GM21423 (cell line): Measurements from ENCODE around the gene RBM33.
"Not testable (repeated sequence)": the region's sequence is repeated elsewhere in the genome, so short reads cannot be mapped to it uniquely, and the experiment has no call there.

Experiments used
- ATAC-seq: cut with Tn5 transposase; IDR thresholded peaks from one replicate; pipeline ENCODE4 v1.9.1; 2021; ENCODE audit warnings: mild to moderate bottlenecking, moderate library complexity; ENCODE audit not compliant: unreplicated experiment

Gene RBM33

DNA sequence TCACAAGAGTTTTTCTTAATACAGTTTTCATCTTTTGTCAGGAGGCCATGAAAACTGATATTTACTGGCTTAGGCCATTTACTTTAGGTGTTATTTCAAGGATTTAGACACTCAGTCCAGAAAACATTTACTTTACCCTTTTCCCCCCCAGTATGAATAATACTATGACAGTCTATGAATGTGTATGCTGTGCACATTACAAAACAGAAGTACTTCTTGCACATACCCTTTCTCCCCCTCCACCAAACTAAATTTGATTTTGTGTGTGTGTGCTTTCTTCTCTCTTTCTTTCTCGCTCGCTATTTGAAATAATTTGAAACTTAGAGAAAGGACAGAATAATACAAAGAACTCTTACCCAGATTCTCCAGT, 41.3 kb downstream of the RBM33 start:
- ATAC-seq, result peak; percentile 18

DNA sequence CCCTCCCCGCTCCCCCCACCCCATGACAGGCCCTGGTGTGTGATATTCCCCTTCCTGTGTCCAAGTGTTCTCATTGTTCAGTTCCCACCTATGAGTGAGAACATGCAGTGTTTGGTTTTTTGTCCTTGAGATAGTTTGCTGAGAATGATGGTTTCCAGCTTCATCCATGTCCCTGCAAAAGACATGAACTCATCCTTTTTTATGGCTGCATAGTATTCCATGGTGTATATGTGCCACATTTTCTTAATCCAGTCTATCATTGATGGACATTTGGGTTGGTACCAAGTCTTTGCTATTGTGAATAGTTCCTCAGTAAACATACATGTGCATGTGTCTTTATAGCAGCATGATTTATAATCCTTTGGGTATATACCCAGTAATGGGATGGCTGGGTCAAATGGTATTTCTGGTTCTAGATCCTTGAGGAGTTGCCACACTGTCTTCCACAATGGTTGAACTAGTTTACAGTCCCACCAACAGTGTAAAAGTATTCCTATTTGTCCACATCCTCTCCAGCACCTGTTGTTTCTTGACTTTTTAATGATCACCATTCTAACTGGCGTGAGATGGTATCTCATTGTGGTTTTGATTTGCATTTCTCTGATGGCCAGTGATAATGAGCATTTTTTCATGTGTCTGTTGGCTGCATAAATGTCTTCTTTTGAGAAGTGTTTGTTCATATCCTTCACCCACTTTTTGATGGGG, 42.3 kb downstream of the RBM33 start:
- ATAC-seq, result not testable (repeated sequence)

DNA sequence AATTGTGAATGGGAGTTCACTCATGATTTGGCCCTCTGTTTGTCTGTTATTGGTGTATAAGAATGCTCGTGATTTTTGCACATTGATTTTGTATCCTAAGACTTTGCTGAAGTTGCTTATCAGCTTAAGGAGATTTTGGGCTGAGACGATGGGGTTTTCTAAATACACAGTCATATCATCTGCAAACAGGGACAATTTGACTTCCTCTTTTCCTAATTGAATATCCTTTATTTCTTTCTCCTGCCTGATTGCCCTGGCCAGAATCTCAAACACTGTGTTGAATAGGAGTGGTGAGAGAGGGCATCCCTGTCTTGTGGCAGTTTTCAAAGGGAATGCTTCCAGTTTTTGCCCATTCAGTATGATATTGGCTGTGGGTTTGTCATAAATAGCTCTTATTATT, 43.8 kb downstream of the RBM33 start:
- not testable (repeated sequence) for ATAC-seq

DNA sequence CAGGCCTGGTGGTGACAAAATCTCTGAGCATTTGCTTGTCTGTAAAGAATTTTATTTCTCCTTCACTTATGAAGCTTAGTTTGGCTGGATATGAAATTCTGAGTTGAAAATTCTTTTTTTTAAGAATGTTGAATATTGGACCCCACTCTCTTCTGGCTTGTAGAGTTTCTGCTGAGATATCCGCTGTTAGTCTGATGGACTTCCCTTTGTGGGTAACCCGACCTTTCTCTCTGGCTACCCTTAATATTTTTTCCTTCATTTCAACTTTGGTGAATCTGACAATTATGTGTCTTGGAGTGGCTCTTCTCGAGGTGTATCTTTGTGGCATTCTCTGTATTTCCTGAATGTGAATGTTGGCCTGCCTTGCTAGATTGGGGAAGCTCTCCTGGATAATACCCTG, 46.2 kb downstream of the RBM33 start:
- not testable (repeated sequence) for ATAC-seq

DNA sequence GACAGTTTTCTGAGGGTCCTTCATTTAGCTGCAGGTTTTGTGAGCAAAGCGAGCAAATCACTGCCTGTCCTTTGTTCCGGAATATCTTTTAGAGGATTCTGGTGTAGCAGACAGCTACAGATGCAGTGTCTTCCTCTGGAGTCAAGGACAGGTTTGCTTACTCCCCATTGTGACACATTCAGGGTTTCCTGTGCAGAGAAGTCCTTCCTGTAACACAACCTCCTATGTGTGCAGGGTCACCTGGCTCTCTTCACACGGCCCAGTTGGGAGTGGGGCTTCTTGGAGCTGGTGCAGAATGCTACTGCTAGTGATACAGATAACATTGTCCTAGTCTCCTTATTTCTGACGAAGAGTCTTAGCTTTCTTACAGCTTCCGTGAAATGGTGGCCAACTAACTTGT, 47.9 kb downstream of the RBM33 start:
- ATAC-seq, result no peak

DNA sequence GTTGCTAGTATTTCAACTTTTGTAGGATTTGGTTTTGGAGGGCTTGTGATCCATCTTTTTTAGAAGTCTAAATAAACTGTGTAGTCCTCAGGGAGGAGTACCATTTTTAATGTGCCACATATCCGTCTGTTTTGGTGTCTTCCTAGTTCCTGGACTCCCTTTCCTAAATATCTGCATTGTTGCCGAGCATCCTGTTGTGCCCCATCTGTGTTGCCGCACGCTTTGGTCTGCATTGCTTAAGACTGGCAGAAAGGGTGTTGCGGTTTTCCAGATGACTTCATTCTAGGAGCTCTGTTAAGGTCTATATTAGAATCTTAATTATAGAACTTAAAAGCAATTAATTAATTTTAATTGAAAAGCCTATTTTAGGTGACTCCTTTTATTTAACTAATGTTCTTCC, 49.4 kb downstream of the RBM33 start:
- ATAC-seq, result no peak

DNA sequence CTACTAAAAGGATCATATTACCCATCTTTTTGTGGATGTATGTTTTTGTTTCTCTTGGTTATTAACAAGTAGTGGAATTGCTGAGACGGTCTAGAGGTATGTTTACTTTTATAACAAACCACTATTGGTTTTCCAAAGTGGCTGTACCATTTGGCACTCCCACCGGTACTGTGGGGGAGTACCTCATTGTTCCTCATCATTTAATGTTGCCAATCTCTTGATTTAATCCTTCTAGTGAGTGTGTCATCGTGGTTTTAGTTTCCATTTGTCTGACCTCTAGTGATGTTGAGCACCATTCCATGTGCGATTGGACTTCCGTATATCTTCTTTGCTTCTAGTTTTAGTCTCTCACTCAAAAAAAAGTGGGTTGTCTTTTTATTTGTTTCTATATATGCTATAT, 50.4 kb downstream of the RBM33 start:
- ATAC-seq, result no peak

DNA sequence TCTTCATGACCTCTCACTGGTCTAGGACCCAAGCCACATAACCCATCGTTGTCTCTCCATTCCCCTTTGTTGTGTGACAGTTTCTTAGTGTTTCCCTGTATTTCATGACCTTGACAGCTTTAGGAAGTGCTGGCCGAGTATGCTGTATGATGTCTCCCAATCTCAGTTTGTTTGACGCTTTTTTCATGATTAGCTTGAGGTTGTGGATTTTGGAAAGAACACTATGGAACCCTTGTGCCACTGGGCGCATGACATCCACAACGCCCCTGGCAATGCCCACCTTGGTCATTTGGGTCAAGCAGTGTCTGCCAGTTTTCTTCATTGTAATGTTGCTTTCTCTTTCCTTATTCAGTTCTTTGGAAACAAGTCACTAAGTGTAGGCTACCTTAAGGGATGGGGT, 52.3 kb downstream of the RBM33 start:
- no peak for ATAC-seq

DNA sequence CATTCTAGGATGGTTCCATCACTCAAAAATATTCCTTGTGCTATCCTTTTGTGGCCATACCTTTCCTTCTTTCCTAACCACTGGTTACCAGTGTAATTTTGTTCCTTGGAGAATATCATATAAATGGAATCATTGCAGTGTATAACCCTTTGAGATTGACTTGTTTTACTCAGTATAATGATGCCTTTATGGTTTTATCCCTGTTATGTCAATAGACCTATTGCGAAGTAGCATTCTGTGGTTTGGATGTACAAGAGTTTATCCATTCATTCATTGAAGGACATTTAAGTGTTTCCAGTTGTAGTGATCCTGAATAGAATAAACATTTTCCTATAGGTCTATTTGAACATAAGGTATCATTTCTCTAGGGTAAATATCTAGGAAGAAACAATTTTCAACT, 54.2 kb downstream of the RBM33 start:
- ATAC-seq, result no peak

DNA sequence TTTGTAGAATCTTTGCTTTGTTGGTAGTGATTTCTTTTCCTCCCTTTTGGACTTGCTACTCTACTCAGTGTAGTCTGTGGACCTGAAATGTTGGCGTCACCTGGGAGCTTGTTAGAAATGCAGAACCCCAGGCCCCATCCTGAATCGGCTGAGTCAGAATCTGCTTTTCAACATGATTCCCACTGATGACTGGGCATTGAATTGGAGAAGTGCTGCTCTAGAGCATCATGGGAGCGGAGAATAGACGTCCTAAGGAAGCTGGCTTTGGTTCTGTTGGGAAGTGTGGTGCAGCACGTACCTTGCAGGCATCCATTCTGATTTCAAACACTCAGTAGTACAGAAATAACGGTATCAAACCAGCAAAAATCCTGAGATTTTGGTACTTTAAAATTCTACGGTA, 54.7 kb downstream of the RBM33 start:
- ATAC-seq, result no peak

DNA sequence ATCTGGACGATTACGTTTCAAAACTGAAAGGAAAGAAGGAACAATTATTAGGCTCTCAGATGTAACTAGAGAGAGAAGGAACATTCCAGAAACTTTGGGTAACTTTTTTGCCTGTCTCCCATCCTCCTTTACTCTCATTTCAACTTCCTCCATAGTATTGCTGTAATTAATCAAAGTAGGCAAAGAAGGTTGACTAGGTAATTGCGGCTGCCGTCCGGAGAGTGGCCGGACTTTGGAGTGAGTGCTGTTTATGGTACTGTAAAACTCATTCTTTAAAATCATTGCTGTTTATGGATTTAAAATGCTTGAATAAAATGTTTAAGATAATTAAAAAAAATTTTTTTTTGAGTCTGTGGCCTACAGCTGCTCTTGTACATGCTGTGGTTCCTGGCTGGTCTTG, 56.4 kb downstream of the RBM33 start:
- ATAC-seq, result no peak

DNA sequence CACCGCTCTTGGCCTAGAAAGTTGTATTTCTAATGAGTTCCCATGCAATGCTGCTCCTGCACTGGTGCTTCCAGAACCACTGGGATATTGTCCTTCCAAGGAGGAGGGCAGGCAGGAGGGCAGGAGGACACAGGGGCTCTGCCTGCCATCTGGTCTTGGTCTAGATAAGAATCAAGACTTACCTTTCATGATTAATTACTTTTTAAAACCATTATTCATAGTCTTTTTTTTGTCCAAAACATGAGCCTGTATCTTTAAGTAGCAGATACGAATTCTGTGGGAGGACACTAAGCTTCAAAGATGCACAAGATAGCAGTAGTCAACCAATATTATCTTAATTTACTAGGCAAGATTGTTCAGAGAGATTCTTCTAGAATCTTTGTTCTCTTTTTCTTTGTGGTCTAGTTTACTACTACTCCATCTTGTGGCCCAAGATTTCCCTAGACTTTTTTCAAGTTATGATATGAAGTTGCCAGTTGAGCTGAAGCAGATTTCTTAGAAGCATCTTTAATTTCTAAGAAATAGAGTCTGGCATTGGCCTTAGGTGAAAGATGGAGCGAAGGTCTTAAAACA, 57.6 kb downstream of the RBM33 start:
- no peak for ATAC-seq

DNA sequence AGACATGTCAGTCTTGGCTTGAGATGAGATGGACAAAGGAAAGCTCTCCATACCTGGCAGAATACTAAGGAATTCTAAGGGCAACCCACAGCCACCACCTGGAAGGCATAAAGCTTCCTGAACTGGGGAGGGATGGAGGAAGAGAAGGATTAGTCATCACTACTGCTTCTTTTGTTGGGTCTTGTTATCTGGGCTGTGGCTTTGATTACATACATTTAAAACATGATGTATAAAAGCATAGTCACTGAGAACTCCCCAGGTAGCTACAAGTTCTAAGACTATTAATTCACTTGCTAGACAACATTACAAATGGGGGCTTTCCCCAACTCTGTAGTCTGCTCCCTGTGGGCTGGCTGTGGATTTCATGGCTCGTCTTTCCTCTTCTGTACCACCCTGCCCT, 58.2 kb downstream of the RBM33 start:
- no peak for ATAC-seq

DNA sequence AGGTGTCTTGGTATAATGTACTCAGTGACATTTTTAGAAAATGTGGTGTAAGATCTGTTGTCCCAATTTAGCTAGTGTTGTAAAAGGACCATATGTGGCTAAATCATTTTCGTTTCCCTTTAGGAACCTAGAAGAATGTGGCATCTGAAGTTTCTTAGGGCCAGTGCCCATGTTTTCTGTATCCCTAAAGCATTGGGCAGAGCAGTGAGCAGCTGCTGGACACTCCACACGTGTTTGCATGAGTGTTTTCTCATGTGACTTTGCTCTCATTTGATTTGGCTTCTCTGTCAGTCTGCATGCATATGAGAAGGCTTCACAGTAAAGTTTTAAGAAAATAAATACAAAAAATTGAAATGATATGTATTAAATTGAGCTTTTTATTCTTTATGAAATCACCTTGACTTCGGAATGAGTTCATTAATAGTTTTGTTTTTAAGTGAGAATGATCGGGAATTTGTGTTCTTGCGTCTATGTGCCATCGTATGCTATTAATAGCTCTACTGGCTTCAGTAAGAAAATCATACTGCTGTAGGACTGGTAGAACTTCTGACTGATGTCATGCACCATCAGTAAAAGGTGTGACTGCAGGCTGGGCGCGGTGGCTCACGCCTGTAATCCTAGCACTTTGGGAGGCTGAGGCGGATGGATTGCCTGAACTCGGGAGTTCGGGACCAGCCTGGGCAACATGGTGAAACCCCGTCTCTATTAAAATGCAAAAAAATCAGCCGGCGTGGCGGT, 61.3 kb downstream of the RBM33 start:
- no peak for ATAC-seq

DNA sequence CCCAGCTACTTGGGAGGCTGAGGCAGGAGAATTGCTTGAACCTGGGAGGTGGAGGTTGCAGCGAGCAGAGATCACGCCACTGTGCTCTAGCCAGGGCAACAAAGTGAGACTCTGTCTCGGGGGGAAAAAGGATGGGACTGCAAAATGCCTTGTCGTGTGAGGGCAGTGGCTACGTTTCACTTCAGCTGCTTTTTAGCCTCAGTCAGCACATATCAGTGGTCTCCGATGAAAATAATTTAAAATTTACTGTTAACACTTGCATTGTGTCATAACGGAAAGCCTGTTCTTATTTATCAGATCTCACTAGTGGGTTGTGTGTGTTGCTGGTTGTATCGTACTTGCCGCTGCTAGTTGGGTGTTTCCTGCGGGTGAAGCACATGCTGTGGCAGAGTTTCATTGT, 61.9 kb downstream of the RBM33 start:
- no peak for ATAC-seq

DNA sequence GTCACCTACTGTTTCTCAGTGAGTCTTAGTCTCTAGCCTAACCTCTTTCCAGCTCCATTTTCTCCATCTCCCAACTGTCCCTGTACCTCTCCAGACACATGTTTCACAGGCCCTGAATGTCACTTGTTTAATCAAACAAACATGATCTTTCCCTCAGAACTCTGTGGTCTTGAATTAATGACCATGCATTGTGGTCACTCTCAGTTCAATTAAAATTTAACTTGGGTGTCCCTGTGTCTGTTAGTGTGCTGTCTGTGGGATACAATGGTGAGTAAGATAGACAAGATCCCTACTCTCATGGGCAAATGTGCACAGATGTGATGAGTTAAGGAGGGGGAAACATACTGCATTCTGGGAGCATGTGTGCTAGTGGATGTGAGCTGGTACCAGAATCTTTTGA, 65.0 kb downstream of the RBM33 start:
- ATAC-seq, result peak; percentile 47

DNA sequence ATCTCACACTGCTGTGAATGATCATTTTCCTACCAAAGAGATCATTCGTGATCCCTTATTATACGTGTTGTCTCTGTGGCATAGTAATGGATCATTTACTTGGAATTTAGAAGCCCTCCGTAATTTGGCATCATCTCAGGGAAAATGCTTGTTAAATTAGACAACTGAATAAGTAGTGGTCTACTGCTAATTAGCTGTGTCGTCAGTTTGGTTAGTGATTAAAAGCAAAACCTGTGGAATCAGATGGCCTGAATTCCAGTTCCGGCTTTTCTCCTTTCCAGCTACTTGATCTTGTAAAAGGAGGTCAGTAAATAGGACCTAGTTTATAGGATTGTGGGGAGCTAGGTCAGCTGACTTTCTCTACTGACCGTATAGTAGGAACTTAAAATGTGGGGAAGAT, 65.6 kb downstream of the RBM33 start:
- ATAC-seq, result no peak

DNA sequence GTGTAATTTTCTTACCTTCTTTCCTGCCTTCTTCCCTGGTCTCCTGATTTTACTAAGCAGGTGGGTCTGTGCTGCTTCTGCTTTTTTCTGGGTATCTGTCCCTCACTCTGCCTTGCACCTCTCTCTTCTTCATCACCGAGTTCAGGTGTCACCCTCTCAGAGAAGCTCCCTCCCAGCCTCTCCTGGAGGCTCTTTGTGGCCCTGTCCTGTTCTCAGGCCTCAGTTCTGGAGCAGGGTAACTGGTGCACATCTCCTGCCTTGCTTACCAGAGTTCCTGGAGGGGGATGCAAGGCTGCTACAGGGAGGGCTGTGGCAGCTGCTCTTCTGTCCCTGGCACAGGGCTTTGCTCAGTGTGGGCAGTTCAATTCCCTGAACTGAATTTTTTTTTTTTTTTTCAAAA, 66.1 kb downstream of the RBM33 start:
- peak; percentile 81 for ATAC-seq

DNA sequence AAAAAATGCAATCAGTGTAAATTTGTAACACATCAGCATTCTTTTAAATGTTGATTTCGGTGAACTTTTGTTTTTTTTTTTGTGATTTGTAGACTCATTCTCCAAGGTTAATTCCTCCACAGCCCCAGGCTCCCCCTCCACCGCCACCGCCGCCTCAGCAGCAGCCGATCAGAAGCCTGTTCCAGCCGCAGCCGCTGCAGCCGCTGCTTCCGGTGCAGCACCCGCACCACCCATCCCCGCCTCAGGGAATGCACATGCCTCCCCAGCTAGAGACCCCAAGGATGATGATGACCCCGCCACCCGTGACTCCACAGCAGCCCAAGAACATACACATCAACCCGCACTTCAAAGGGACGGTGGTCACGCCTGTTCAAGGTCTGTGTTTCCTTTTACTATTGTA, 66.6 kb downstream of the RBM33 start:
- no peak for ATAC-seq

DNA sequence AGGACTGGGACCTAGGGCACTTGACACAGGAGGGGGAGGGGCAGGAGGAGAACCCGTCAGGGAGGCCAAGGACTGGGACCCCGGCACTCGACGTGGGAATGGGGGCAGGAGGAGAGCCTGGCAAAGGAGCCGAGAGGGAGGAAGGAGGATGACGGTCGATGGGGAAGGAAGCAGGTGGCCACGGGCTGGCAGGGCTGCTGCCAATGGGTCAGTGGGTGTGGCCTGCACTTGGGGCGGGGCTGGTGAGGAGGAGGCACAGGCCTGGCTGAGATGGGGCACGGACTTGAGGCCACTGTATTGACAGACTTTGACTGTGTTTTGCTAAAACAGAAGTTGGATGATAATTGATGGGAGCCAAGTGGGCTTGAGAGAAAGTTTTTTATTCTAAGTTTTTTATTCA, 68.9 kb downstream of the RBM33 start:
- ATAC-seq, result no peak

DNA sequence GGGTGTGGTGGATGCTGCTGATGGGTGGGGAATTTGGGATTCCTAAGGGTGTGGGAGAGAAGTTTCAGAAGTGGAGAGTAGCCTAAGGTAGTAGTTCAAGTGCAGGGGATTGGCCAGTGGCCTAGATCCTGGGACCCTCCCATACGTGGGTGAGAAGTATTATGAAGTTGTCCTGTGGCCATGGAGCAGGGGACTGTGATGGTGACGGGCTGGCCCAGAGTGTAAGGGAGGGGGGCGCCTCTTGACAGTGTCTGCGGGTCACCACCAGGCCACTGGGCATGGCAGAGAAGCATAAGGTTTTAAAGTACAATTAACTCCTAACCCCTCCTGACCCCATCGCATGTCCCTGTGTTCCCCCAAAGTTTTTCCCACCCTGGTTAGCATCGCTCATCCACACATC, 70.2 kb downstream of the RBM33 start:
- ATAC-seq, result no peak

DNA sequence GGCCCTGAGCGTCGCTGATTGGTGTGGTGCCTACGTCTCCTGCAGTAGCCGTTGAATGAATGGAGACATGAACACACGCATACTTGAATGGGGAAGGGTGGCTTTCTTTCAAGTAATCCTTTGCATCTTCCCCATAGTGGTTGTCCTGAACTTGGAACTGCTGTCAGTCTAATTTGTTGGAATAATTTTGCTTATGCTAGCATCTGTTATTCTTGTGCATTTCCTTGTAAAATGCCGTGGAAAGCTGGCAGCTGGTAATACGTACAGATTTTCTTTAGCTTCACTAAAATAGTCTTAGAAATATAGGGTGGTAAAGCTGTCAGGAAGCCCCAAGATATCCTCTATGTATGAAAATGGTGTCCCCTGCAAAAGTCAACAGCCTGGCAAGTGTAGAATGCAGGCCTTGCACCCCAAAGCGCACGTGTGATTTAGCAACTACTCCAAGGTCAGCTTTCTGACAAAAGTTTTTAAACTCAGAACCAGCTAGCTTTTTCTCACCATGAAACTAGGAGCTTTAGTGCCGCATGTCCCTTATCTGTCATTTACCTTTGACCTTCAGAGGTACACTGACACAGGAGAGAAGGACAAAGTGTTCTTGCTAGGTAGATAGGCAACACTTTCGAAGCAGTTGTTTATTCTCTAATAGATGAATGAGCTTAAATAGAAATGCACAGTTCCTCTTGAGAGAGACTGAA, 70.8 kb downstream of the RBM33 start:
- no peak for ATAC-seq
